GM23248 (cell line): ENCODE measurements around the gene PI3. TPM values are rescaled to one million over a fixed set of nuclear protein-coding genes. Genes with fewer than 3 reads are reported as not detected.
A peak's percentile ranks its signal among the peaks of the same experiment; 100 is the strongest.

Experiments
- DNase-seq: peaks from one replicate; pipeline ENCODE4 v3.0.0-alpha.2; 2015
- H2AFZ ChIP-seq: fragments of 200-600 bp; sonication (generic); 2 replicates; pipeline ENCODE4 v1.6.1; 2016; ENCODE audit warnings: antibody characterized with exemption
- H3F3A ChIP-seq: fragments of 200-600 bp; sonication (generic); 2 replicates; pipeline ENCODE4 v1.6.1; 2016; ENCODE audit warnings: mild to moderate bottlenecking, antibody characterized with exemption, mixed run types; ENCODE audit not compliant: insufficient read depth
- H3K27ac ChIP-seq: fragments of 200-600 bp; sonication (generic); 2 replicates; pipeline ENCODE4 v1.5.1; 2016; ENCODE audit warnings: mild to moderate bottlenecking
- H3K27me3 ChIP-seq: fragments of 200-600 bp; sonication (generic); replicated peaks from 2 replicates; pipeline ENCODE4 v1.6.1; 2016; ENCODE audit warnings: mild to moderate bottlenecking; ENCODE audit not compliant: insufficient read depth
- H3K36me3 ChIP-seq: fragments of 200-600 bp; sonication (generic); 2 replicates; pipeline ENCODE4 v1.6.1; 2016; ENCODE audit warnings: low read depth, mild to moderate bottlenecking
- H3K4me1 ChIP-seq: fragments of 200-600 bp; sonication (generic); 2 replicates; pipeline ENCODE4 v1.6.1; 2016; ENCODE audit warnings: mild to moderate bottlenecking; ENCODE audit not compliant: insufficient read depth
- H3K4me2 ChIP-seq: fragments of 200-600 bp; sonication (generic); one replicate; pipeline ENCODE4 v1.6.1; 2016; ENCODE audit warnings: mild to moderate bottlenecking; ENCODE audit not compliant: unreplicated experiment
- H3K4me3 ChIP-seq: fragments of 200-600 bp; sonication (generic); 2 replicates; pipeline ENCODE4 v1.5.1; 2016; ENCODE audit warnings: mild to moderate bottlenecking
- H3K79me2 ChIP-seq: fragments of 200-600 bp; sonication (generic); 2 replicates; pipeline ENCODE4 v1.6.1; 2016; ENCODE audit warnings: mild to moderate bottlenecking; ENCODE audit not compliant: insufficient read depth
- H3K9ac ChIP-seq: fragments of 200-600 bp; sonication (generic); 2 replicates; pipeline ENCODE4 v1.6.1; 2016; ENCODE audit warnings: mild to moderate bottlenecking
- H3K9me2 ChIP-seq: fragments of 200-600 bp; sonication (generic); 2 replicates; pipeline ENCODE4 v1.6.1; 2016; ENCODE audit warnings: mixed run types, mild to moderate bottlenecking, moderate library complexity; ENCODE audit not compliant: insufficient read depth
- H3K9me3 ChIP-seq: fragments of 200-600 bp; sonication (generic); one replicate; pipeline ENCODE4 v1.6.1; 2017; ENCODE audit warnings: low read depth
- H4K20me1 ChIP-seq: fragments of 200-600 bp; sonication (generic); 2 replicates; pipeline ENCODE4 v1.6.0; 2016; ENCODE audit not compliant: insufficient read depth
- EZH2 ChIP-seq: fragments of 200-600 bp; sonication (generic); IDR thresholded peaks from 2 replicates; pipeline ENCODE4 v1.6.1; 2018; ENCODE audit warnings: antibody characterized with exemption, mild to moderate bottlenecking; ENCODE audit not compliant: insufficient read depth, poor library complexity, severe bottlenecking
- EZH2phosphoT487 ChIP-seq: fragments of 200-600 bp; sonication (generic); IDR thresholded peaks from 2 replicates; pipeline ENCODE4 v1.6.1; 2018; ENCODE audit warnings: antibody characterized with exemption, moderate library complexity, mild to moderate bottlenecking, low read depth; ENCODE audit not compliant: insufficient read depth
- WGBS, 2 experiments: methylation state at CpG; one replicate each; pipeline ENCODE4 v1.1.6; 2015 to 2017; ENCODE audit warnings: low lambda C conversion rate in 2 of 2, low coverage in 1 of 2; ENCODE audit errors: missing lambda C conversion rate in 2 of 2; 5-methylcytosine and 5-hydroxymethylcytosine counted together
- in situ Hi-C: fragments of 300-500 bp; cut with MboI; formaldehyde crosslinking; loops from 2 replicates; pipeline ENCODE4 v1.15.0; 2020
- polyA plus RNA-seq: library from polyadenylated mRNA; unstranded; fragments of >200 nt; fragmentation: Nextera tagmentation; extraction: Ambion mirVana; gene quantifications from 2 replicates; pipeline ENCODE4 v1.2.1, GENCODE V29; 2016
- total RNA-seq: library from RNA; depleted of rRNA; stranded (reverse); fragments of >200 nt; shearing (Covaris generic); gene quantifications from 2 replicates; pipeline ENCODE4 v1.2.3, GENCODE V29; 2014

Gene PI3
- total and polyA plus RNA-seq, 2 experiments from 2014 or later: 1.5 TPM; not detected in 1

GRCh38 chr20:45164906-45165305 is 9.8 kb upstream of the PI3 start:
- H3K4me1 ChIP-seq: no peaks in the 10 kb centered on the region
- H3K9me3 ChIP-seq: no peaks in the 10 kb centered on the region
- no peaks in the 10 kb centered on the region for H3K79me2 ChIP-seq
- no peak for DNase-seq
- in situ Hi-C loops: no loop called here
- H3F3A ChIP-seq: no peaks in the 10 kb centered on the region
- 38 to 53% methylated on average over 1 of the region's 1 CpG for WGBS, 2 experiments
- H4K20me1 ChIP-seq: no peaks in the 10 kb centered on the region
- no peak overlapping the region for H3K4me3 ChIP-seq
- H3K9me2 ChIP-seq: no peaks in the 10 kb centered on the region
- TF ChIP-seq EZH2phosphoT487 (no peak), EZH2 (no peak)
- H2AFZ ChIP-seq: no peak overlapping the region
- no peak overlapping the region for H3K4me2 ChIP-seq
- no peak overlapping the region for H3K9ac ChIP-seq
- H3K27me3 ChIP-seq: no peaks in the 10 kb centered on the region
- H3K36me3 ChIP-seq: no peaks in the 10 kb centered on the region
- H3K27ac ChIP-seq: no peak overlapping the region

- Histone ChIP-seq H3K27ac (no peak overlapping the region), H3K9me3 (no peaks in the 10 kb centered on the region), H3K9me2 (no peaks in the 10 kb centered on the region), H3K79me2 (no peaks in the 10 kb centered on the region), H3K27me3 (no peaks in the 10 kb centered on the region; the same call in 1 of the 2 replicates), H3K4me2 (no peak overlapping the region), H3K36me3 (no peaks in the 10 kb centered on the region), H3K9ac (no peak overlapping the region), H2AFZ (no peak overlapping the region), H3F3A (no peaks in the 10 kb centered on the region), H3K4me1 (no peaks in the 10 kb centered on the region), H3K4me3 (no peak overlapping the region), H4K20me1 (no peaks in the 10 kb centered on the region)
- WGBS, 2 experiments: 0% methylated on average over 1 of the region's 1 CpG
- TF ChIP-seq EZH2phosphoT487: no peak
- no peak for TF ChIP-seq EZH2
- in situ Hi-C loops: no loop called here
- no peak for DNase-seq
Measured at GRCh38 chr20:45173522-45173921, 1.2 kb upstream of the PI3 start.

- WGBS, 2 experiments: 59 to 66% methylated on average over 4 of the region's 4 CpGs
- TF ChIP-seq EZH2phosphoT487 (no peak), EZH2 (no peak)
- H2AFZ ChIP-seq: no peak overlapping the region
- in situ Hi-C loops: no loop called here
- no peak overlapping the region for H3K4me2 ChIP-seq
- no peaks in the 10 kb centered on the region for H4K20me1 ChIP-seq
- no peaks in the 10 kb centered on the region for H3K4me1 ChIP-seq
- no peaks in the 10 kb centered on the region for H3K36me3 ChIP-seq
- no peaks in the 10 kb centered on the region for H3F3A ChIP-seq
- no peaks in the 10 kb centered on the region; the same call in 1 of the 2 replicates for H3K27me3 ChIP-seq
- no peaks in the 10 kb centered on the region for H3K9me3 ChIP-seq
- no peak overlapping the region for H3K9ac ChIP-seq
- H3K9me2 ChIP-seq: no peaks in the 10 kb centered on the region
- DNase-seq: no peak
- no peaks in the 10 kb centered on the region for H3K79me2 ChIP-seq
- H3K4me3 ChIP-seq: no peak overlapping the region
- H3K27ac ChIP-seq: no peak overlapping the region
Measured at GRCh38 chr20:45176526-45177267, 2.0 kb downstream of the PI3 start.

- no peak overlapping the region for H2AFZ ChIP-seq
- H3K9me2 ChIP-seq: no peaks in the 10 kb centered on the region
- in situ Hi-C loops: no loop called here
- no peaks in the 10 kb centered on the region for H3K9me3 ChIP-seq
- H3K4me3 ChIP-seq: no peak overlapping the region
- no peaks in the 10 kb centered on the region for H3K79me2 ChIP-seq
- no peak overlapping the region for H3K27ac ChIP-seq
- H3F3A ChIP-seq: no peaks in the 10 kb centered on the region
- H3K36me3 ChIP-seq: no peaks in the 10 kb centered on the region
- H3K27me3 ChIP-seq: no peaks in the 10 kb centered on the region; the same call in 1 of the 2 replicates
- no peaks in the 10 kb centered on the region for H4K20me1 ChIP-seq
- no peak overlapping the region for H3K4me2 ChIP-seq
- TF ChIP-seq EZH2phosphoT487: no peak
- TF ChIP-seq EZH2: no peak
- WGBS, 2 experiments: 10 to 14% methylated on average over 2 of the region's 2 CpGs
- no peak overlapping the region for H3K9ac ChIP-seq
- DNase-seq: peak; percentile 5
- no peaks in the 10 kb centered on the region for H3K4me1 ChIP-seq
Measured at GRCh38 chr20:45179166-45179565, 4.5 kb downstream of the PI3 start.

GRCh38 chr20:45181639-45182038 is 6.9 kb downstream of the PI3 start:
- Histone ChIP-seq H3K9ac (no peak overlapping the region), H2AFZ (no peak overlapping the region), H3F3A (no peaks in the 10 kb centered on the region), H3K4me3 (no peak overlapping the region), H3K4me1 (no peaks in the 10 kb centered on the region), H3K9me3 (no peaks in the 10 kb centered on the region), H3K27me3 (peaks cover 1% of the 10 kb centered on the region; the same call in 1 of the 2 replicates), H3K36me3 (no peaks in the 10 kb centered on the region), H3K79me2 (no peaks in the 10 kb centered on the region), H3K4me2 (no peak overlapping the region), H4K20me1 (no peaks in the 10 kb centered on the region), H3K9me2 (no peaks in the 10 kb centered on the region), H3K27ac (no peak overlapping the region)
- TF ChIP-seq EZH2phosphoT487: no peak
- no peak for TF ChIP-seq EZH2
- peak; percentile 17 for DNase-seq
- 9 to 11% methylated on average over 2 of the region's 2 CpGs for WGBS, 2 experiments
- in situ Hi-C loops: no loop called here
